Calu3 (cell line): Measurements from ENCODE around the gene TRIM9. TPM values are rescaled to one million over a fixed set of nuclear protein-coding genes. Genes with fewer than 3 reads are reported as not detected.
"Not testable (repeated sequence)": the region's sequence is repeated elsewhere in the genome, so short reads cannot be mapped to it uniquely, and the experiment has no call there.

ENCODE experiments used
- BruUV-seq: library from RNA; stranded (reverse); fragments of 400-500 nt; replicated peaks from 2 replicates; lab custom pipeline; 2021; lab: Mats Ljungman, UMichigan
- CTCF ChIA-PET: fragments of 300-600 bp; sonication (Branson Sonifier 250); formaldehyde crosslinking; loops from one replicate; lab custom pipeline; 2022; ENCODE audit warnings: antibody characterized with exemption; lab: Charles Lee
- DNase-seq: peaks from one replicate; pipeline ENCODE4 v3.0.0; 2022
- H3K27ac Mint-ChIP-seq: one replicate; pipeline ENCODE4 v1.8.0; 2022; ENCODE audit warnings: mixed read lengths; ENCODE audit not compliant: unreplicated experiment
- H3K27me3 Mint-ChIP-seq: one replicate; pipeline ENCODE4 v1.8.0; 2022; ENCODE audit warnings: mixed read lengths; ENCODE audit not compliant: unreplicated experiment
- H3K36me3 Mint-ChIP-seq: one replicate; pipeline ENCODE4 v1.8.0; 2022; ENCODE audit warnings: mild to moderate bottlenecking, moderate library complexity, mixed read lengths; ENCODE audit not compliant: insufficient read depth, unreplicated experiment
- H3K4me1 Mint-ChIP-seq: one replicate; pipeline ENCODE4 v1.8.0; 2022; ENCODE audit warnings: mild to moderate bottlenecking, low read depth, mixed read lengths; ENCODE audit not compliant: unreplicated experiment
- H3K4me3 Mint-ChIP-seq: one replicate; pipeline ENCODE4 v1.8.0; 2022; ENCODE audit warnings: mild to moderate bottlenecking, low read depth, moderate library complexity, mixed read lengths; ENCODE audit not compliant: unreplicated experiment
- H3K9me3 Mint-ChIP-seq: one replicate; pipeline ENCODE4 v1.8.0; 2022; ENCODE audit warnings: low read depth, mixed read lengths; ENCODE audit not compliant: unreplicated experiment
- CTCF ChIP-seq: fragments of 200-600 bp; IDR thresholded peaks from one replicate; pipeline ENCODE4 v1.8.0; 2022; ENCODE audit warnings: antibody characterized with exemption; ENCODE audit not compliant: unreplicated experiment
- intact Hi-C: fragments of 100-400 bp; cut with micrococcal nuclease; formaldehyde crosslinking; loops from one replicate; pipeline ENCODE4 v1.10.0; 2022; ENCODE audit not compliant: unreplicated experiment
- total RNA-seq: library from RNA; stranded (reverse); gene quantifications from 2 replicates; pipeline ENCODE4 v1.2.3, GENCODE V29; 2022

TRIM9 gene
- total RNA-seq, 1 experiment from 2014 or later: 1.6 TPM

- Mint-ChIP-seq H3K4me1 (no peaks in the 10 kb centered on the region), H3K9me3 (no peaks in the 10 kb centered on the region), H3K4me3 (no peak overlapping the region), H3K27me3 (no peaks in the 10 kb centered on the region), H3K27ac (no peak overlapping the region), H3K36me3 (no peaks in the 10 kb centered on the region)
- intact Hi-C loops: no loop called here
- CTCF ChIA-PET: no interaction called here
- TF ChIP-seq CTCF: no peak
- DNase-seq: no peak
- BruUV-seq: no TSS peak
These were observed 96.3 kb downstream of the TRIM9 start for GRCh38 chr14:50998612-50999011.

GRCh38 chr14:50997712-50998111 lies 97.2 kb downstream of the TRIM9 start:
- Mint-ChIP-seq H3K4me3 (no peak overlapping the region), H3K27me3 (no peaks in the 10 kb centered on the region), H3K9me3 (no peaks in the 10 kb centered on the region), H3K4me1 (no peaks in the 10 kb centered on the region), H3K36me3 (no peaks in the 10 kb centered on the region), H3K27ac (no peak overlapping the region)
- CTCF ChIA-PET: no interaction called here
- no peak for TF ChIP-seq CTCF
- no peak for DNase-seq
- no TSS peak for BruUV-seq
- intact Hi-C loops: no loop called here

GRCh38 chr14:50994158-50994557 lies 100.7 kb downstream of the TRIM9 start:
- CTCF ChIA-PET, H3K27ac Mint-ChIP-seq, H3K36me3 Mint-ChIP-seq, BruUV-seq, DNase-seq, H3K4me1 Mint-ChIP-seq, intact Hi-C loops, H3K27me3 Mint-ChIP-seq, H3K4me3 Mint-ChIP-seq, H3K9me3 Mint-ChIP-seq: not testable (repeated sequence)

GRCh38 chr14:50985859-50986331 lies 109.0 kb downstream of the TRIM9 start:
- CTCF ChIA-PET: no interaction called here

More at GRCh38 chr14:50985859-50986331, 109.0 kb downstream of the TRIM9 start:
- intact Hi-C loops: no loop called here
- Mint-ChIP-seq H3K27me3 (no peaks in the 10 kb centered on the region), H3K9me3 (no peaks in the 10 kb centered on the region), H3K36me3 (no peaks in the 10 kb centered on the region), H3K4me3 (no peak overlapping the region), H3K27ac (no peak overlapping the region), H3K4me1 (no peaks in the 10 kb centered on the region)
- no peak for DNase-seq
- no peak for TF ChIP-seq CTCF
- BruUV-seq: no TSS peak
